HCT116 (cell line): ENCODE results near the gene RGS13. TPM values are rescaled to one million over a fixed set of nuclear protein-coding genes. Genes with fewer than 3 reads are reported as not detected.

Source experiments
- ATAC-seq: fragments of 200-7000 bp; cut with Tn5 transposase; 2 replicates; pipeline ENCODE4 v1.9.1; 2020; ENCODE audit warnings: mild to moderate bottlenecking, moderate library complexity
- BruUV-seq: library from RNA; stranded (reverse); fragments of 400-500 nt; replicated peaks from 2 replicates; lab custom pipeline; 2021; lab: Mats Ljungman, UMichigan
- CTCF ChIA-PET: fragments of 300-600 bp; sonication (Branson Sonifier 250); formaldehyde crosslinking; loops from one replicate; lab custom pipeline; 2021; ENCODE audit warnings: antibody characterized with exemption; lab: Charles Lee
- POLR2A ChIA-PET: fragments of 300-600, 350-600 bp; sonication (Branson Sonifier 250); formaldehyde crosslinking; loops from one replicate; lab custom pipeline; 2021; ENCODE audit warnings: antibody characterized with exemption; lab: Charles Lee
- RAD21 ChIA-PET, 2 experiments: fragments of 300-600 bp; sonication (Branson Sonifier 250); formaldehyde crosslinking; loops; one replicate each; lab custom pipeline; 2023; ENCODE audit warnings: low total read pairs in 2 of 2; ENCODE audit not compliant: uncharacterized antibody in 2 of 2, unreplicated experiment in 2 of 2, low non-redundant PET in 1 of 2; lab: Charles Lee
- DNase-seq: peaks from one replicate; pipeline ENCODE4 v3.0.0-alpha.2; 2010; ENCODE audit warnings: low read depth, low spot score
- H2AFZ ChIP-seq: fragments of 200-600 bp; shearing (Covaris generic), sonication (generic); 2 replicates; pipeline ENCODE4 v1.6.1; 2017; ENCODE audit warnings: low read depth, mixed run types, mixed read lengths, antibody characterized with exemption, low read length; ENCODE audit not compliant: poor library complexity, severe bottlenecking
- H3K27ac ChIP-seq: 2 replicates; pipeline ENCODE4 v1.5.1; 2012; ENCODE audit warnings: low read depth, low read length
- H3K27me3 ChIP-seq: fragments of 200-600 bp; sonication (generic); 2 replicates; pipeline ENCODE4 v1.6.1; 2016; ENCODE audit warnings: mixed run types, low read length, mixed read lengths; ENCODE audit not compliant: insufficient read depth
- H3K36me3 ChIP-seq, 2 experiments: fragments of 200-500 bp in 1 of 2; fragments of 200-600 bp in 1 of 2; sonication (Bioruptor generic) in 1 of 2; sonication (generic) in 1 of 2; 2 replicates each; pipeline versions ENCODE4 v1.5.1 to v1.6.1; 2014 to 2016; ENCODE audit warnings: low read length in 2 of 2, inconsistent platforms in 1 of 2, mixed read lengths in 1 of 2, mixed run types in 1 of 2; ENCODE audit not compliant: insufficient read depth in 2 of 2, control insufficient read depth in 1 of 2
- H3K4me1 ChIP-seq, 2 experiments: fragments of 200-600 bp in 1 of 2; sonication (generic) in 1 of 2; 2 replicates each; pipeline versions ENCODE4 v1.5.1 to v1.6.1; 2012 to 2017; ENCODE audit warnings: low read length in 2 of 2, inconsistent platforms in 1 of 2, mild to moderate bottlenecking in 1 of 2, mixed read lengths in 1 of 2, mixed run types in 1 of 2, moderate library complexity in 1 of 2; ENCODE audit not compliant: insufficient read depth in 2 of 2, control insufficient read depth in 1 of 2
- H3K4me2 ChIP-seq: fragments of 200-600 bp; sonication (generic); 2 replicates; pipeline ENCODE4 v1.6.1; 2017; ENCODE audit warnings: mixed run types, low read length, mixed read lengths
- H3K4me3 ChIP-seq, 2 experiments: fragments of 200-600 bp in 1 of 2; sonication (generic) in 1 of 2; replicated peaks in 1 of 2; 2 replicates each; pipeline ENCODE4 v1.5.1; 2011 to 2016; ENCODE audit warnings: low read length in 2 of 2, control low read depth in 1 of 2, low read depth in 1 of 2, mild to moderate bottlenecking in 1 of 2, mixed read lengths in 1 of 2, mixed run types in 1 of 2
- H3K79me2 ChIP-seq: fragments of 200-600 bp; sonication (generic); 2 replicates; pipeline ENCODE4 v1.6.1; 2017; ENCODE audit warnings: mild to moderate bottlenecking, mixed run types, low read length, moderate library complexity, mixed read lengths; ENCODE audit not compliant: insufficient read depth
- H3K9ac ChIP-seq: fragments of 200-600 bp; sonication (generic); 2 replicates; pipeline ENCODE4 v1.6.1; 2016; ENCODE audit warnings: low read length, mixed read lengths
- H3K9me2 ChIP-seq: fragments of 200-600 bp; sonication (generic), shearing (Covaris generic); 2 replicates; pipeline ENCODE4 v1.6.1; 2017; ENCODE audit warnings: mixed run types, mild to moderate bottlenecking, moderate library complexity; ENCODE audit not compliant: insufficient read depth
- H3K9me3 ChIP-seq, 2 experiments: fragments of 200-500 bp in 1 of 2; fragments of 200-600 bp in 1 of 2; sonication (Bioruptor generic) in 1 of 2; sonication (generic) in 1 of 2; 2 replicates each; pipeline ENCODE4 v1.6.1; 2014 to 2017; ENCODE audit warnings: low read length in 2 of 2, mixed read lengths in 2 of 2, inconsistent platforms in 1 of 2, low read depth in 1 of 2, mild to moderate bottlenecking in 1 of 2, mixed run types in 1 of 2, moderate library complexity in 1 of 2; ENCODE audit not compliant: control insufficient read depth in 1 of 2, insufficient read depth in 1 of 2
- H4K20me1 ChIP-seq: fragments of 200-600 bp; sonication (generic), shearing (Covaris generic); 2 replicates; pipeline ENCODE4 v1.6.1; 2017; ENCODE audit warnings: mixed run types, mild to moderate bottlenecking, moderate library complexity; ENCODE audit not compliant: insufficient read depth
- CEBPB ChIP-seq: IDR thresholded peaks from 2 replicates; pipeline ENCODE4 v1.6.1; 2012; ENCODE audit warnings: low read depth
- EGR1 ChIP-seq: IDR thresholded peaks from 2 replicates; pipeline ENCODE4 v1.6.1; 2012; ENCODE audit warnings: low read depth
- EZH2 ChIP-seq: fragments of 200-600 bp; sonication (generic); IDR thresholded peaks from 2 replicates; pipeline ENCODE4 v1.6.1; 2017; ENCODE audit warnings: antibody characterized with exemption, mixed run types
- EZH2phosphoT487 ChIP-seq: fragments of 200-600 bp; IDR thresholded peaks from 2 replicates; pipeline ENCODE4 v1.6.1; 2018; ENCODE audit warnings: antibody characterized with exemption, borderline replicate concordance
- FOSL1 ChIP-seq: IDR thresholded peaks from 2 replicates; pipeline ENCODE4 v1.6.1; 2012; ENCODE audit warnings: low read depth
- JUND ChIP-seq: IDR thresholded peaks from 2 replicates; pipeline ENCODE4 v1.6.1; 2012
- POLR2A ChIP-seq: IDR thresholded peaks from 2 replicates; pipeline ENCODE4 v1.7.0; 2011; ENCODE audit warnings: borderline replicate concordance; ENCODE audit not compliant: insufficient read depth, insufficient read length; ENCODE audit errors: extremely low read depth
- RAD21 ChIP-seq: IDR thresholded peaks from 2 replicates; pipeline ENCODE4 v1.6.1; 2012; ENCODE audit warnings: low read depth, mild to moderate bottlenecking
- SRF ChIP-seq: IDR thresholded peaks from 2 replicates; pipeline ENCODE4 v1.6.1; 2012; ENCODE audit warnings: low read depth
- TCF7L2 ChIP-seq: IDR thresholded peaks from 2 replicates; pipeline ENCODE4 v1.7.0; 2011; ENCODE audit warnings: borderline replicate concordance, inconsistent platforms; ENCODE audit not compliant: insufficient read depth, insufficient read length; ENCODE audit errors: extremely low read depth
- YY1 ChIP-seq: IDR thresholded peaks from 2 replicates; pipeline ENCODE4 v1.6.1; 2011; ENCODE audit warnings: low read length, low read depth, moderate library complexity, mild to moderate bottlenecking; ENCODE audit not compliant: insufficient replicate concordance; ENCODE audit errors: extremely low read depth
- ZFX ChIP-seq: fragments of 450-650 bp; IDR thresholded peaks from 2 replicates; pipeline ENCODE4 v1.6.1; 2017
- intact Hi-C: fragments of 100-400 bp; cut with micrococcal nuclease; formaldehyde crosslinking; loops from 2 replicates; pipeline ENCODE4 v1.10.0; 2022
- total RNA-seq: library from RNA; stranded (reverse); gene quantifications from one replicate; pipeline ENCODE4 v1.2.1, GENCODE V29; 2021; ENCODE audit not compliant: unreplicated experiment
- TF ChIP-seq, protein P1 (sequence below): IDR thresholded peaks from 2 replicates; pipeline ENCODE4 v1.6.1; 2011; ENCODE audit warnings: mild to moderate bottlenecking, low read length, moderate library complexity; ENCODE audit not compliant: insufficient replicate concordance; ENCODE audit errors: extremely low read depth

Gene RGS13
- total RNA-seq, 1 experiment from 2014 or later = not detected

DNA sequence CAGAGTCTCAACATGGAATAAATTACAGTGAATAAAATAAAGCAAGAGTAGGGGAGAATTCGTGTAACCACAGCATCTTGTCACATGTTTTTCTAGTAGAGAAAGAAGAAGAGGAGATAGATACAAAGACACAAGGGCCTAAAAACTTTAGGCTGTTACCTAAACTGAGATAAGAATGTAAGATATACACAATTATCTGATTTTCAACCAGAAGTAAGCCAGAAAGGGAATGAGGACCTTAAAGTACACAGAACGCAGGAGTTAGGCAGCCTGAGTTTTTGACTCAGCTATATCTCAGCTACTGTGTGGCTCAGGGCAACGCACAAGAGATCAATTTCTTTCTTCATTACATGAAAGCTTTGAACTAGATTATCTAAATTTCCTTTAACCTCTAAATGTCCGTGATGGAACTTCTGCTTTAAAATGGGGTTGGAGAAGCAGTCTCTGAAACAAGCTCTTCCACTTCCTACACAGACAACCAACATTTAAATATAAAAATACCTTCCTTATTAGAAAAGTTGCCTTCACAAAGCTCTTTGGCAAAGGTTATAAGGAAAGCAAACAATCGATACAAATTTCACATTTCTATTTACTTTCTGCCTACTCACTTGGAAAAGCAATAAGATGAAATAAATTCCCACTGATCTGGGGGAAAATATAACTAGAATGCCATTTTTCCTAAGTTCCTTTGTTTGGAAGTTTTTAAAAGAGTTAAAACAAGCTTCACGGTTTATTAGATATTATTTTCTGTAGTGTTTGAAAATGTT lies 5.2 kb upstream of the RGS13 start:
- Histone ChIP-seq H3K4me3 (no peak overlapping the region), H3K4me2 (no peak overlapping the region), H3K9me3 (no peaks in the 10 kb centered on the region), H4K20me1 (no peaks in the 10 kb centered on the region), H3K36me3 (no peaks in the 10 kb centered on the region), H3K27me3 (no peaks in the 10 kb centered on the region), H3K4me1 (peaks cover 0 to 12% of the 10 kb centered on the region in 2 experiments; a peak in 1 of 4 replicates), H3K9ac (no peak overlapping the region), H3K27ac (no peak overlapping the region), H3K9me2 (no peaks in the 10 kb centered on the region), H2AFZ (no peak overlapping the region), H3K79me2 (no peaks in the 10 kb centered on the region)
- no TSS peak for BruUV-seq
- TF ChIP-seq POLR2A (no peak), FOSL1 (no peak), JUND (no peak), SRF (no peak), ZFX (no peak), EZH2phosphoT487 (no peak), EGR1 (no peak), TCF7L2 (no peak), YY1 (no peak), CEBPB (no peak), EZH2 (no peak), RAD21 (no peak)
- TF ChIP-seq, protein P1, sequence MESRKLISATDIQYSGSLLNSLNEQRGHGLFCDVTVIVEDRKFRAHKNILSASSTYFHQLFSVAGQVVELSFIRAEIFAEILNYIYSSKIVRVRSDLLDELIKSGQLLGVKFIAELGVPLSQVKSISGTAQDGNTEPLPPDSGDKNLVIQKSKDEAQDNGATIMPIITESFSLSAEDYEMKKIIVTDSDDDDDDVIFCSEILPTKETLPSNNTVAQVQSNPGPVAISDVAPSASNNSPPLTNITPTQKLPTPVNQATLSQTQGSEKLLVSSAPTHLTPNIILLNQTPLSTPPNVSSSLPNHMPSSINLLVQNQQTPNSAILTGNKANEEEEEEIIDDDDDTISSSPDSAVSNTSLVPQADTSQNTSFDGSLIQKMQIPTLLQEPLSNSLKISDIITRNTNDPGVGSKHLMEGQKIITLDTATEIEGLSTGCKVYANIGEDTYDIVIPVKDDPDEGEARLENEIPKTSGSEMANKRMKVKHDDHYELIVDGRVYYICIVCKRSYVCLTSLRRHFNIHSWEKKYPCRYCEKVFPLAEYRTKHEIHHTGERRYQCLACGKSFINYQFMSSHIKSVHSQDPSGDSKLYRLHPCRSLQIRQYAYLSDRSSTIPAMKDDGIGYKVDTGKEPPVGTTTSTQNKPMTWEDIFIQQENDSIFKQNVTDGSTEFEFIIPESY = no peak
- RAD21 ChIA-PET = no interaction called here
- CTCF ChIA-PET = no interaction called here
- DNase-seq (no peak), ATAC-seq (no peak)
- POLR2A ChIA-PET = no interaction called here
- intact Hi-C loops = no loop called here
